Measurements from ENCODE around the gene KRTAP1-1. TPM values are rescaled to one million over a fixed set of nuclear protein-coding genes. Genes with fewer than 3 reads are reported as not detected.

KRTAP1-1 gene
- total and polyA plus RNA-seq, 2 experiments from 2014 or later = not detected

GRCh38 chr17:41013181-41013580 is 28.1 kb downstream of the KRTAP1-1 start (continued):
- TF ChIP-seq CTCF (conservative IDR thresholded peaks at IDR 0.05; ENCODE audit: low read depth in 2 of 2) = no peak
- TF ChIP-seq ETS1 (IDR thresholded peaks at IDR 0.05) = no peak
- no peak for TF ChIP-seq JUNB (IDR thresholded peaks at IDR 0.05; ENCODE audit: unreplicated experiment)
- TF ChIP-seq EZH2 (IDR thresholded peaks at IDR 0.05; ENCODE audit: low read depth, unreplicated experiment) = no peak
- TF ChIP-seq ZNF114 (CRISPR knock-in tag; IDR thresholded peaks at IDR 0.05) = no peak
- TF ChIP-seq REST (IDR thresholded peaks at IDR 0.05; ENCODE audit: unreplicated experiment) = no peak
- no peak for TF ChIP-seq POLR2AphosphoS5 (IDR thresholded peaks at IDR 0.05; ENCODE audit: low read depth)
- no peak for TF ChIP-seq NANOG (IDR thresholded peaks at IDR 0.05; ENCODE audit: borderline replicate concordance)
- no peak for TF ChIP-seq EZH2phosphoT487 (IDR thresholded peaks at IDR 0.05; ENCODE audit: unreplicated experiment)

GRCh38 chr17:41012326-41013120 is 28.7 kb downstream of the KRTAP1-1 start:
- peaks cover 1% of the 10 kb centered on the region for H3K27me3 Mint-ChIP-seq (ENCODE audit: insufficient read depth, low read depth, poor library complexity)
- DNase-seq (ENCODE audit: low spot score) = no peak
- H3K36me3 Mint-ChIP-seq (ENCODE audit: low read depth) = no peaks in the 10 kb centered on the region
- ATAC-seq = no peak
- no peaks in the 10 kb centered on the region for H3K9me3 Mint-ChIP-seq
- Histone ChIP-seq H3K79me2 (replicated peaks; ENCODE audit: insufficient read depth) (no peaks in the 10 kb centered on the region), H3F3A (replicated peaks; ENCODE audit: low read depth) (no peaks in the 10 kb centered on the region), H3K9me2 (ENCODE audit: insufficient read depth) (no peaks in the 10 kb centered on the region; the same call in 1 of the 2 replicates), H3K36me3 (ENCODE audit: insufficient read depth) (no peaks in the 10 kb centered on the region), H2AFZ (peak overlapping the region; percentile 44; the same call in 1 of the 2 replicates), H3K4me2 (no peak overlapping the region), H3K27me3 (ENCODE audit: insufficient read depth) (no peaks in the 10 kb centered on the region), H3K27ac (ENCODE audit: low read depth) (no peak overlapping the region), H3K4me3 (no peak overlapping the region), H3K4me1 (ENCODE audit: insufficient read depth) (peaks cover 14% of the 10 kb centered on the region), H4K20me1 (replicated peaks; ENCODE audit: insufficient read depth) (no peaks in the 10 kb centered on the region)
- H3K27ac Mint-ChIP-seq = no peak overlapping the region
- peaks cover 10% of the 10 kb centered on the region; the same call in 2 of the 3 replicates for H3K4me1 Mint-ChIP-seq
- H3K4me3 Mint-ChIP-seq = no peak overlapping the region
- TF ChIP-seq ETS1 (IDR thresholded peaks at IDR 0.05) = no peak
- TF ChIP-seq STAT1 (IDR thresholded peaks at IDR 0.05; ENCODE audit: unreplicated experiment) = no peak

All from GM23338 (cell line).